Epithelial cell of umbilical artery (primary cell): ENCODE results near the gene NUP210. TPM values are rescaled to one million over a fixed set of nuclear protein-coding genes. Genes with fewer than 3 reads are reported as not detected.

ENCODE experiments used
- total RNA-seq: library from RNA; depleted of rRNA; stranded (reverse); fragments of >200 nt; gene quantifications from 2 replicates; pipeline ENCODE4 v1.2.3, GENCODE V29; 2014

Gene NUP210
- total RNA-seq: 2.9 and 34.3 TPM in 2 replicates

GRCh38 chr3:13420045-13420830 is at the start of gene NUP210:
NUP210 (minus strand) TSS chr3:13420322; CDS start chr3:13420226, 96 bp downstream.

Other genes starting within 250 kb of the NUP210 start
- 4.2 and 10.6 TPM in 2 replicates for gene HDAC11, start 60.0 kb upstream of the NUP210 start, total RNA-seq
- 2.1 and 3.2 TPM in 2 replicates for gene FBLN2, start 128.8 kb upstream of the NUP210 start, total RNA-seq